Colonic mucosa (tissue), 4 donors: ENCODE data around the gene RAB14. TPM values are rescaled to one million over a fixed set of nuclear protein-coding genes. Genes with fewer than 3 reads are reported as not detected.
A peak's percentile ranks its signal among the peaks of the same experiment; 100 is the strongest.
"Not testable (repeated sequence)": the region's sequence is repeated elsewhere in the genome, so short reads cannot be mapped to it uniquely, and the experiment has no call there.

Source experiments
- DNase-seq: peaks from one replicate; pipeline ENCODE4 v3.0.0-alpha.2; 2020
- H3K27ac ChIP-seq: fragments of 200-600 bp; one replicate; pipeline ENCODE4 v1.8.0; 2021
- H3K27me3 ChIP-seq: fragments of 200-600 bp; one replicate; pipeline ENCODE4 v1.8.0; 2021
- H3K36me3 ChIP-seq: fragments of 200-600 bp; one replicate; pipeline ENCODE4 v1.8.0; 2021
- H3K4me1 ChIP-seq: fragments of 200-600 bp; one replicate; pipeline ENCODE4 v1.8.0; 2021; ENCODE audit warnings: mild to moderate bottlenecking
- H3K4me3 ChIP-seq: fragments of 200-600 bp; one replicate; pipeline ENCODE4 v1.8.0; 2021
- H3K9ac ChIP-seq, 2 donors: one replicate each; pipeline ENCODE4 v1.7.0; 2013; ENCODE audit warnings: control low read depth in 2 of 2, low read depth in 2 of 2, low read length in 2 of 2
- H3K9me3 ChIP-seq: fragments of 200-600 bp; one replicate; pipeline ENCODE4 v1.8.0; 2021
- intact Hi-C: fragments of 100-400 bp; cut with DNase I; formaldehyde crosslinking; loops from one replicate; pipeline ENCODE4 v1.14.1; 2022
- total RNA-seq, 2 donors: library from RNA; stranded (reverse); fragmentation: NEBNext Ultra II Directional in 1 of 2; extraction: Animal tissue kit (Norgen Biotek cat#: 25700) in 1 of 2; gene quantifications; one replicate each; pipeline ENCODE4 v1.2.1, GENCODE V29; 2021
- TF ChIP-seq, protein P1 (sequence below): fragments of 200-600 bp; IDR thresholded peaks from one replicate; pipeline ENCODE4 v1.8.0; 2022; ENCODE audit warnings: antibody characterized with exemption, mild to moderate bottlenecking
- donor health status: healthy.
- donor health status: DM: no; HTN: no; CAD: no.
- donor health status: DM: no; HTN: no; CAD: no.

RAB14 gene
- total RNA-seq, 2 donors from 2014 or later = 78.5 to 108 TPM

DNA sequence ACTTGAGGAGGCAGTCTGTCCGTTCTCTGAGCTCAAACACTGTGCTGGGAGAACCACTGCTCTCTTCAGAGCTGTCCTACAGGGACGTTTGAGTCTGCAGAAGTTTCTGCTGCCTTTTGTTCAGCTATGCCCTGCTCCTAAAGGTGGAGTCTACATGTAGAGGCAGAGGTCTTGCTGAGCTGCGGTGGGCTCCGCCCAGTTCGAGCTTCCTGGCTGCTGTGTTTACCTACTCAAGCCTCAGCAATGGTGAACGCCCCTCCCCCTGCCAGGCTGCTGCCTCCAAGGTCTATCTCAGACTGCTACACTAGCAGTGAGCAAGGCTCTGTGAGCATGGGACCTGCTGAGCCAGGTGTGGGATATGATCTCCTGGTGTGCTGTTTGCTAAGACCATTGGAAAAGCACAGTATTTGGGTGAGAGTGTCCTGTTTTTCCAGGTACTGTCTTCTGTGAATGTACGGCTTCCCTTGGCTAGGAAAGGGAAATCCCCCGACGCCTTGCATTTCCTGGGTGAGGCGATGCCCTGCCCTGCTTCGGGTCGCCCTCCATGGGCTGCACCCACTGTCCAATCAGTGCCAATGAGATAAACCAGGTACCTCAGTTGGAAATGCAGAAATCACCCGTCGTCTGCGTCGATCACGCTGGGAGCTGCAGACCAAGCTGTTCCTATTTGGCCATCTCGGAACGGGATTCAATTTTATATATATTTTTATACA is 68.4 kb downstream of the RAB14 start:
- peaks cover 7% of the 10 kb centered on the region for H3K4me1 ChIP-seq
- H3K4me3 ChIP-seq = no peak overlapping the region
- intact Hi-C loops = no loop called here
- DNase-seq = peak; percentile 53
- H3K36me3 ChIP-seq = no peaks in the 10 kb centered on the region
- H3K27ac ChIP-seq = peak overlapping the region; percentile 11
- H3K9ac ChIP-seq = no peak overlapping the region
- H3K9me3 ChIP-seq = no peaks in the 10 kb centered on the region
- TF ChIP-seq, protein P1, sequence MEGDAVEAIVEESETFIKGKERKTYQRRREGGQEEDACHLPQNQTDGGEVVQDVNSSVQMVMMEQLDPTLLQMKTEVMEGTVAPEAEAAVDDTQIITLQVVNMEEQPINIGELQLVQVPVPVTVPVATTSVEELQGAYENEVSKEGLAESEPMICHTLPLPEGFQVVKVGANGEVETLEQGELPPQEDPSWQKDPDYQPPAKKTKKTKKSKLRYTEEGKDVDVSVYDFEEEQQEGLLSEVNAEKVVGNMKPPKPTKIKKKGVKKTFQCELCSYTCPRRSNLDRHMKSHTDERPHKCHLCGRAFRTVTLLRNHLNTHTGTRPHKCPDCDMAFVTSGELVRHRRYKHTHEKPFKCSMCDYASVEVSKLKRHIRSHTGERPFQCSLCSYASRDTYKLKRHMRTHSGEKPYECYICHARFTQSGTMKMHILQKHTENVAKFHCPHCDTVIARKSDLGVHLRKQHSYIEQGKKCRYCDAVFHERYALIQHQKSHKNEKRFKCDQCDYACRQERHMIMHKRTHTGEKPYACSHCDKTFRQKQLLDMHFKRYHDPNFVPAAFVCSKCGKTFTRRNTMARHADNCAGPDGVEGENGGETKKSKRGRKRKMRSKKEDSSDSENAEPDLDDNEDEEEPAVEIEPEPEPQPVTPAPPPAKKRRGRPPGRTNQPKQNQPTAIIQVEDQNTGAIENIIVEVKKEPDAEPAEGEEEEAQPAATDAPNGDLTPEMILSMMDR = no peak
- H3K27me3 ChIP-seq = no peaks in the 10 kb centered on the region

DNA sequence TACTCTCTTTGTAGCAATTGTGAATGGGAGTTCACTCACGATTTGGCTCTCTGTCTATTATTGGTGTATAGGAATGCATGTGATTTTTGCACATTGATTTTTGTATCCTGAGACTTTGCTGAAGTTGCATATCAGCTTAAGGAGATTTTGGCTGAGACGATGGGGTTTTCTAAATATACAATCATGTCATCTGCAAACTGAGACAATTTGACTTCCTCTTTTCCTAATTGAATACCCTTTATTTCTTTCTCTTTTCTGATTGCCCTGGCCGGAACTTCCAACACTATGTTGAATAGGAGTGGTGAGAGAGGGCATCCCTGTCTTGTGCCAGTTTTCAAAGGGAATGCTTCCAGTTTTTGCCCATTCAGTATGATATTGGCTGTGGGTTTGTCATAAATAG is 72.3 kb downstream of the RAB14 start:
- H3K27me3 ChIP-seq, intact Hi-C loops, DNase-seq, H3K36me3 ChIP-seq, H3K9me3 ChIP-seq, H3K4me1 ChIP-seq, H3K4me3 ChIP-seq, H3K27ac ChIP-seq, H3K9ac ChIP-seq: not testable (repeated sequence)

Other genes starting within 250 kb of the RAB14 start
- 1 to 10 TPM; 1.5 to 1.6 TPM for gene C5, start 151.6 kb downstream of the RAB14 start, total RNA-seq
- gene CNTRL, start 126.9 kb downstream of the RAB14 start, total RNA-seq = 10 to 100 TPM in 1 of 2 donors, 1 to 10 TPM in 1; 6.1 to 11.3 TPM
- gene GSN, start 66.3 kb upstream of the RAB14 start, total RNA-seq = 100 to 1,000 TPM; 413 to 553 TPM
- 100 to 1,000 TPM in 1 of 2 donors, 10 to 100 TPM in 1; 58.7 to 110 TPM for gene STOM, start 168.4 kb upstream of the RAB14 start, total RNA-seq